Effector memory CD4-positive, alpha-beta T cell (primary cell): ENCODE data around the gene PCDHGC5.

ENCODE experiments used
- DNase-seq, 3 donors: peaks; one replicate each; pipeline ENCODE4 v3.0.0-alpha.2; 2020
- H3K27ac ChIP-seq: 2 replicates; pipeline ENCODE4 v1.7.0; 2013; ENCODE audit warnings: mild to moderate bottlenecking, low read length, moderate library complexity; ENCODE audit not compliant: insufficient read depth, poor library complexity, severe bottlenecking
- H3K27me3 ChIP-seq: replicated peaks from 2 replicates; pipeline ENCODE4 v1.7.0; 2013; ENCODE audit warnings: mild to moderate bottlenecking, low read length; ENCODE audit not compliant: insufficient read depth, control insufficient read depth, poor library complexity, severe bottlenecking
- H3K36me3 ChIP-seq: 2 replicates; pipeline ENCODE4 v1.7.0; 2013; ENCODE audit warnings: mild to moderate bottlenecking, low read length, moderate library complexity; ENCODE audit not compliant: control insufficient read depth, insufficient read depth
- H3K4me1 ChIP-seq: 2 replicates; pipeline ENCODE4 v1.7.0; 2013; ENCODE audit warnings: low read length, mild to moderate bottlenecking; ENCODE audit not compliant: control insufficient read depth, insufficient read depth, poor library complexity, severe bottlenecking
- H3K4me3 ChIP-seq: 2 replicates; pipeline ENCODE4 v1.7.0; 2013; ENCODE audit warnings: low read length, low read depth, mild to moderate bottlenecking; ENCODE audit not compliant: insufficient read depth, poor library complexity, severe bottlenecking
- H3K9me3 ChIP-seq: 2 replicates; pipeline ENCODE4 v1.7.0; 2013; ENCODE audit warnings: mild to moderate bottlenecking, low read length, moderate library complexity; ENCODE audit not compliant: control insufficient read depth

The PCDHGC5 gene

GRCh38 chr5:141504216-141504615, 15.3 kb downstream of the PCDHGC5 start:
- Histone ChIP-seq H3K4me3 (no peak overlapping the region), H3K27ac (no peak overlapping the region), H3K36me3 (no peaks in the 10 kb centered on the region), H3K9me3 (no peaks in the 10 kb centered on the region), H3K4me1 (no peaks in the 10 kb centered on the region), H3K27me3 (no peaks in the 10 kb centered on the region)
- no peak for DNase-seq

GRCh38 chr5:141506381-141507155, 17.7 kb downstream of the PCDHGC5 start:
- Histone ChIP-seq H3K4me3 (no peak overlapping the region), H3K27me3 (no peaks in the 10 kb centered on the region), H3K36me3 (no peaks in the 10 kb centered on the region), H3K4me1 (no peaks in the 10 kb centered on the region), H3K27ac (no peak overlapping the region), H3K9me3 (no peaks in the 10 kb centered on the region)
- DNase-seq: no peak

GRCh38 chr5:141507387-141508091, 18.7 kb downstream of the PCDHGC5 start:
- H3K36me3 ChIP-seq: no peaks in the 10 kb centered on the region
- DNase-seq: no peak
- no peaks in the 10 kb centered on the region for H3K27me3 ChIP-seq
- no peak overlapping the region for H3K27ac ChIP-seq
- peaks cover 5% of the 10 kb centered on the region for H3K4me1 ChIP-seq
- H3K4me3 ChIP-seq: no peak overlapping the region
- no peaks in the 10 kb centered on the region for H3K9me3 ChIP-seq

GRCh38 chr5:141508440-141508797, 19.5 kb downstream of the PCDHGC5 start:
- Histone ChIP-seq H3K36me3 (no peaks in the 10 kb centered on the region), H3K9me3 (no peaks in the 10 kb centered on the region), H3K27me3 (no peaks in the 10 kb centered on the region), H3K4me3 (no peak overlapping the region), H3K4me1 (peaks cover 10% of the 10 kb centered on the region), H3K27ac (no peak overlapping the region)
- no peak for DNase-seq

- peaks cover 16% of the 10 kb centered on the region for H3K4me1 ChIP-seq
- H3K4me3 ChIP-seq: no peak overlapping the region
- H3K9me3 ChIP-seq: no peaks in the 10 kb centered on the region
- no peak overlapping the region for H3K27ac ChIP-seq
- H3K36me3 ChIP-seq: no peaks in the 10 kb centered on the region
- no peaks in the 10 kb centered on the region for H3K27me3 ChIP-seq
- no peak for DNase-seq
Measured at GRCh38 chr5:141508798-141509611, 20.1 kb downstream of the PCDHGC5 start.

- Histone ChIP-seq H3K4me3 (no peak overlapping the region), H3K4me1 (peaks cover 22% of the 10 kb centered on the region), H3K9me3 (no peaks in the 10 kb centered on the region), H3K36me3 (peaks cover 2% of the 10 kb centered on the region), H3K27me3 (no peaks in the 10 kb centered on the region), H3K27ac (no peak overlapping the region)
- no peak for DNase-seq
Measured at GRCh38 chr5:141510160-141510559, 21.3 kb downstream of the PCDHGC5 start.

- peaks cover 10% of the 10 kb centered on the region for H3K36me3 ChIP-seq
- H3K9me3 ChIP-seq: no peaks in the 10 kb centered on the region
- H3K4me3 ChIP-seq: no peak overlapping the region
- no peak overlapping the region for H3K27ac ChIP-seq
- H3K4me1 ChIP-seq: peaks cover 22% of the 10 kb centered on the region
- H3K27me3 ChIP-seq: no peaks in the 10 kb centered on the region
- no peak for DNase-seq
Measured at GRCh38 chr5:141510850-141511601, 22.1 kb downstream of the PCDHGC5 start.

- H3K27ac ChIP-seq: no peak overlapping the region
- no peak overlapping the region for H3K4me3 ChIP-seq
Measured at GRCh38 chr5:141511771-141512325, 23.0 kb downstream of the PCDHGC5 start.

GRCh38 chr5:141512390-141512910, 23.6 kb downstream of the PCDHGC5 start:
- Histone ChIP-seq H3K4me1 (peaks cover 22% of the 10 kb centered on the region), H3K36me3 (peaks cover 24% of the 10 kb centered on the region), H3K27ac (no peak overlapping the region), H3K4me3 (peak overlapping the region; percentile 56), H3K27me3 (no peaks in the 10 kb centered on the region), H3K9me3 (no peaks in the 10 kb centered on the region)
- DNase-seq: peak; percentile 66 to 79 (median 66)

More at GRCh38 chr5:141511771-141512325, 23.0 kb downstream of the PCDHGC5 start:
- Histone ChIP-seq H3K36me3 (peaks cover 19% of the 10 kb centered on the region), H3K27me3 (no peaks in the 10 kb centered on the region), H3K9me3 (no peaks in the 10 kb centered on the region), H3K4me1 (peaks cover 22% of the 10 kb centered on the region)
- DNase-seq: no peak
